ENCODE results near the gene HOGA1. TPM values are rescaled to one million over a fixed set of nuclear protein-coding genes. Genes with fewer than 3 reads are reported as not detected.
"Not testable (repeated sequence)": the region's sequence is repeated elsewhere in the genome, so short reads cannot be mapped to it uniquely, and the experiment has no call there.

HOGA1 gene
- total RNA-seq, 1 donor from 2014 or later: 0.98 TPM

DNA sequence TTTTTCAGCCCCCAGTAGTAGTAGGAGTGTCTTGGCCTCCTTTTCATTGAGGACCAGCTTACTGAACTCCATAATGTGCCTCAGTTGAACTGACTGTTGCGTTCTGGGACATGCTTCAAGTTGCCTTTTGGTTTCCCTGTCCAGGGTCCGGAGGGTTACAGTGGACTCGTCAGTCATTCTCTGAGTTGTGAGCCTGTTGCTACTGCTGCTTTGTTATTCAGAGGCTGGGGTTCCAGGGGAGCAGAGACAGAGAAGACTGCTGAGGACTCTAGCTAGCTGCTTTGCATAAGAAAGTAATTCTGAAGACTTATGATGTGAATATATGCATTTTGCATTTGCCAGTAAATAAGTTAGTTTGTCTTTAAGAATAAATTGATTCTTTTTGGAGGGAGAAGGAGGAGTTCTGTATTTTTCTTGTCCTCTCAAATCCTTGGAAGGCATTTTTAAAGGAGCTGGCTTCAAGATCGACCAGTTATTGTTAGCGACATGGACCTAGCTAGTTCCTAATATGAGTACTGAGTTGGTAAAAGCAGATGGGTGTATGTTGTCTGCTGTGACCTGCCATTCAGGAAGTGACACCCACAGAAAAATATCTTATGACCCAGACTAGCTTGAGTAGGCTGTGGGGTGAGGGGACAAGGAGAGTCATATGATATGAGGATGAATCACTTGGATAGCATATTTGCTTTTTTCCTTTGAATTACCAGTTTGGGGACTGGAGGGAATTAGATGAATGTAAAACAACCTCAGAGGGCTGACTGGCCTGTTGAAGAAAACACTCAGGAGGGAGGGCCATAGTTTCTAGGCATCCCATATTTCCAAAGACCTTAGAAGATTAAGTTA, 64.6 kb downstream of the HOGA1 start:
- Histone ChIP-seq H3K4me3 (no peak overlapping the region), H3K4me1 (peaks cover 37% of the 10 kb centered on the region), H3K27ac (peak overlapping the region; percentile 73), H3K27me3 (no peaks in the 10 kb centered on the region), H3K36me3 (peaks cover 0 to 35% of the 10 kb centered on the region in 2 donors), H3K9me3 (no peaks in the 10 kb centered on the region)
- no peak for DNase-seq (ENCODE audit: extremely low spot score in 2 of 2)
- TF ChIP-seq POLR2A (IDR thresholded peaks at IDR 0.05) (no peak), POLR2AphosphoS5 (IDR thresholded peaks at IDR 0.05; ENCODE audit: insufficient read depth in 1 of 2, low read depth in 1 of 2) (peak in 1 of 2 donors; percentile 76)
- intact Hi-C loops (cut with DNase I): no loop called here

GRCh38 chr10:97649405-97649750, 65.2 kb downstream of the HOGA1 start:
- H3K9me3 ChIP-seq; H3K4me3 ChIP-seq; intact Hi-C loops (cut with DNase I); DNase-seq (ENCODE audit: extremely low spot score in 2 of 2); H3K27me3 ChIP-seq: not testable (repeated sequence)
- Histone ChIP-seq H3K36me3 (peaks cover 0 to 29% of the 10 kb centered on the region in 2 donors), H3K27ac (peak overlapping the region; percentile 73), H3K4me1 (peaks cover 37% of the 10 kb centered on the region)

- intact Hi-C loops (cut with DNase I): no loop called here
- H3K4me1 ChIP-seq: peaks cover 37% of the 10 kb centered on the region
- H3K27me3 ChIP-seq: no peaks in the 10 kb centered on the region
- H3K9me3 ChIP-seq: no peaks in the 10 kb centered on the region
- no peak for DNase-seq (ENCODE audit: extremely low spot score in 2 of 2)
- no peak overlapping the region for H3K4me3 ChIP-seq
- H3K36me3 ChIP-seq: peaks cover 0 to 31% of the 10 kb centered on the region in 2 donors
- TF ChIP-seq POLR2A (IDR thresholded peaks at IDR 0.05): no peak
- TF ChIP-seq POLR2AphosphoS5 (IDR thresholded peaks at IDR 0.05; ENCODE audit: insufficient read depth in 1 of 2, low read depth in 1 of 2): no peak
- no peak for TF ChIP-seq CTCF (IDR thresholded peaks at IDR 0.05)
- H3K27ac ChIP-seq: peak overlapping the region; percentile 73
These were observed 66.5 kb downstream of the HOGA1 start for GRCh38 chr10:97650726-97651125.

DNA sequence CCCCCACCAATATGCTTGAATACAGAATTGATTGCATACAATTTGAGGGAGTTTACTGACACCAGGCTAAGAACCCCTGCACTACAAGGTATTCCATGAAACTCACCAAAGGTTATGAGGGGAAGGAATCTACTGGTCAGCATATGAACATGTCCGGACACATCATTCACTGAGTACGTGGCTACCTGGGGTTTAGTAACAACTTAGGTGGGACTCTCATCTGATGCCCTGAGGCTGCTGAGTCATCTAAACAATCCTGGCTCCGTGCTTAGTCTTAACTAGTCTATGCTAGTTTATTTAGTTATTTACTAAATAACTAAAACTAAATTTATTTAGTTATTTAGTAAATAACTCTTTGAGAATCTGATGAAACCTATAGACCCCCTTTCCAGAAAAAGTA, 67.6 kb downstream of the HOGA1 start:
- H3K27me3 ChIP-seq: no peaks in the 10 kb centered on the region
- H3K36me3 ChIP-seq: peaks cover 0 to 41% of the 10 kb centered on the region in 2 donors
- H3K27ac ChIP-seq: peak overlapping the region; percentile 11
- H3K4me3 ChIP-seq: no peak overlapping the region
- no peaks in the 10 kb centered on the region for H3K9me3 ChIP-seq
- TF ChIP-seq POLR2AphosphoS5 (IDR thresholded peaks at IDR 0.05; ENCODE audit: insufficient read depth in 1 of 2, low read depth in 1 of 2) (no peak), POLR2A (IDR thresholded peaks at IDR 0.05) (no peak), CTCF (IDR thresholded peaks at IDR 0.05) (no peak)
- peaks cover 33% of the 10 kb centered on the region for H3K4me1 ChIP-seq
- intact Hi-C loops (cut with DNase I): no loop called here
- no peak for DNase-seq (ENCODE audit: extremely low spot score in 2 of 2)

- TF ChIP-seq POLR2AphosphoS5 (IDR thresholded peaks at IDR 0.05; ENCODE audit: insufficient read depth in 1 of 2, low read depth in 1 of 2) (no peak), CTCF (IDR thresholded peaks at IDR 0.05) (no peak), POLR2A (IDR thresholded peaks at IDR 0.05) (no peak)
- intact Hi-C loops (cut with DNase I): no loop called here
- no peaks in the 10 kb centered on the region for H3K4me1 ChIP-seq
- DNase-seq (ENCODE audit: extremely low spot score in 2 of 2): no peak
- no peak overlapping the region for H3K4me3 ChIP-seq
- peaks cover 0 to 43% of the 10 kb centered on the region in 2 donors for H3K36me3 ChIP-seq
- H3K27me3 ChIP-seq: no peaks in the 10 kb centered on the region
- no peaks in the 10 kb centered on the region for H3K9me3 ChIP-seq
- no peak overlapping the region for H3K27ac ChIP-seq
These were observed 72.6 kb downstream of the HOGA1 start for GRCh38 chr10:97656777-97657176.

GRCh38 chr10:97659589-97659988, 75.4 kb downstream of the HOGA1 start:
- no peaks in the 10 kb centered on the region for H3K4me1 ChIP-seq
- no peaks in the 10 kb centered on the region for H3K27me3 ChIP-seq
- DNase-seq (ENCODE audit: extremely low spot score in 2 of 2): no peak
- H3K4me3 ChIP-seq: no peak overlapping the region
- intact Hi-C loops (cut with DNase I): no loop called here
- TF ChIP-seq CTCF (IDR thresholded peaks at IDR 0.05) (no peak), POLR2A (IDR thresholded peaks at IDR 0.05) (no peak), POLR2AphosphoS5 (IDR thresholded peaks at IDR 0.05; ENCODE audit: insufficient read depth in 1 of 2, low read depth in 1 of 2) (no peak)
- H3K9me3 ChIP-seq: no peaks in the 10 kb centered on the region
- H3K36me3 ChIP-seq: peaks cover 0 to 33% of the 10 kb centered on the region in 2 donors
- H3K27ac ChIP-seq: no peak overlapping the region
